ENCODE measurements around the gene CADM4.
A peak's percentile ranks its signal among the peaks of the same experiment; 100 is the strongest.
"Not testable (repeated sequence)": the region's sequence is repeated elsewhere in the genome, so short reads cannot be mapped to it uniquely, and the experiment has no call there.

CADM4 gene

GRCh38 chr19:43660971-43661360, 21.3 kb upstream of the CADM4 start:
- no peak for DNase-seq

- no peak for DNase-seq
These were observed 20.8 kb upstream of the CADM4 start for GRCh38 chr19:43660301-43660970.

- DNase-seq = no peak
These were observed 18.8 kb upstream of the CADM4 start for GRCh38 chr19:43658494-43658893.

- DNase-seq = no peak
These were observed 18.4 kb upstream of the CADM4 start for GRCh38 chr19:43658001-43658400.

GRCh38 chr19:43656436-43656835, 16.8 kb upstream of the CADM4 start:
- no peak for DNase-seq

GRCh38 chr19:43652546-43652874, 12.9 kb upstream of the CADM4 start:
- no peak for DNase-seq

GRCh38 chr19:43651758-43652545, 12.3 kb upstream of the CADM4 start:
- DNase-seq = peak in 1 of 2 experiments; percentile 11

GRCh38 chr19:43650276-43650675, 10.6 kb upstream of the CADM4 start:
- DNase-seq = not testable (repeated sequence)

- DNase-seq = no peak
These were observed 9.9 kb upstream of the CADM4 start for GRCh38 chr19:43649514-43649913.

GRCh38 chr19:43648633-43649032, 9.0 kb upstream of the CADM4 start:
- DNase-seq = no peak

- no peak for DNase-seq
These were observed 4.5 kb upstream of the CADM4 start for GRCh38 chr19:43644181-43644580.

- DNase-seq = no peak
These were observed 3.7 kb upstream of the CADM4 start for GRCh38 chr19:43643326-43643725.

- no peak for DNase-seq
These were observed 2.9 kb upstream of the CADM4 start for GRCh38 chr19:43642531-43642930.

GRCh38 chr19:43641333-43641732, 1.7 kb upstream of the CADM4 start:
- no peak for DNase-seq

GRCh38 chr19:43640424-43640757, 741 bp upstream of the CADM4 start:
- DNase-seq = no peak

- no peak for DNase-seq
These were observed 593 bp downstream of the CADM4 start for GRCh38 chr19:43638995-43639518.

- DNase-seq = no peak
These were observed 1.2 kb downstream of the CADM4 start for GRCh38 chr19:43638214-43638994.

- no peak for DNase-seq
These were observed 3.4 kb downstream of the CADM4 start for GRCh38 chr19:43636121-43636683.

- not testable (repeated sequence) for DNase-seq
These were observed 4.1 kb downstream of the CADM4 start for GRCh38 chr19:43635561-43635940.

- DNase-seq = no peak
These were observed 4.6 kb downstream of the CADM4 start for GRCh38 chr19:43634872-43635560.

- DNase-seq = no peak
These were observed 5.2 kb downstream of the CADM4 start for GRCh38 chr19:43634506-43634871.

GRCh38 chr19:43634068-43634467, 5.6 kb downstream of the CADM4 start:
- DNase-seq = no peak

GRCh38 chr19:43633520-43633919, 6.1 kb downstream of the CADM4 start:
- DNase-seq = no peak

All from NCI-H187 (cell line).